Thyroid gland (tissue), 4 donors: ENCODE measurements around the gene LRBA.

Experiments used
- CTCF ChIP-seq, 6 experiments: fragments of 200-600 bp in 3 of 6; fragments of 450-650 bp in 3 of 6; sonication (generic) in 3 of 6; IDR thresholded peaks; one replicate each; pipeline ENCODE4 v1.5.1; 2016 to 2019; ENCODE audit warnings: antibody characterized with exemption in 6 of 6, mild to moderate bottlenecking in 2 of 6, inconsistent platforms in 1 of 6, moderate library complexity in 1 of 6
- POLR2A ChIP-seq, 2 donors: fragments of 450-650 bp; IDR thresholded peaks; one replicate each; pipeline ENCODE4 v1.6.1; 2017; ENCODE audit warnings: antibody characterized with exemption in 2 of 2, mild to moderate bottlenecking in 2 of 2, moderate library complexity in 1 of 2

GRCh38 chr4:150308824-150309472 lies 706.1 kb downstream of the LRBA start:
- TF ChIP-seq CTCF (IDR thresholded peaks at IDR 0.05) (no peak), POLR2A (IDR thresholded peaks at IDR 0.05) (no peak)
